Measurements from ENCODE around the gene P2RX3. TPM values are rescaled to one million over a fixed set of nuclear protein-coding genes. Genes with fewer than 3 reads are reported as not detected.
"Not testable (repeated sequence)": the region's sequence is repeated elsewhere in the genome, so short reads cannot be mapped to it uniquely, and the experiment has no call there.

P2RX3 gene
- not detected for total RNA-seq

DNA sequence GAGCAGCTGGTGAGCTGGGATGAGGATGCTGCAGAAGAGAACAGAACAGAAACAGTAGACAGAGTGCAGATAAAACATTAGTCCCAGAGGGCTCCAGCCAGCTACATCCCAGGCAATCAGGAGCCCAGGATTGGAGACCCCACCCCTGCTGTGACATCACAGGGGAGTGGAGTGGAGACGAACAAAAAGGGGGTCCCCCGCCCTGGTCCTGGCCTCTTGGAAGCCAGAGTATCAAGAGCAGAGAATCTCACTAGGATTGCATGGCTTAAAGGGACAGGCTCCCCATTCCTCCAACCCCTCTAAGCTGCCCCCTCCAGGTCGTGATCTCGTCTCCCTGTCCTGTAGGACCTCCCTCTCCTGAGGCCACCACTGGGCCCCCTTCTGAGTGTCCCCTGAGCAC, at the start of gene P2RX3:
Gene P2RX3 (plus strand): TSS at position 211 of the 400 bp plus-strand sequence. CDS start 199 bp downstream, outside the sequence.
- TF ChIP-seq POLR2A (IDR thresholded peaks at IDR 0.05; ENCODE audit: low read depth) (no peak), EP300 (IDR thresholded peaks at IDR 0.05) (no peak), POLR2AphosphoS5 (IDR thresholded peaks at IDR 0.05) (no peak)
- TF ChIP-seq, protein P1, sequence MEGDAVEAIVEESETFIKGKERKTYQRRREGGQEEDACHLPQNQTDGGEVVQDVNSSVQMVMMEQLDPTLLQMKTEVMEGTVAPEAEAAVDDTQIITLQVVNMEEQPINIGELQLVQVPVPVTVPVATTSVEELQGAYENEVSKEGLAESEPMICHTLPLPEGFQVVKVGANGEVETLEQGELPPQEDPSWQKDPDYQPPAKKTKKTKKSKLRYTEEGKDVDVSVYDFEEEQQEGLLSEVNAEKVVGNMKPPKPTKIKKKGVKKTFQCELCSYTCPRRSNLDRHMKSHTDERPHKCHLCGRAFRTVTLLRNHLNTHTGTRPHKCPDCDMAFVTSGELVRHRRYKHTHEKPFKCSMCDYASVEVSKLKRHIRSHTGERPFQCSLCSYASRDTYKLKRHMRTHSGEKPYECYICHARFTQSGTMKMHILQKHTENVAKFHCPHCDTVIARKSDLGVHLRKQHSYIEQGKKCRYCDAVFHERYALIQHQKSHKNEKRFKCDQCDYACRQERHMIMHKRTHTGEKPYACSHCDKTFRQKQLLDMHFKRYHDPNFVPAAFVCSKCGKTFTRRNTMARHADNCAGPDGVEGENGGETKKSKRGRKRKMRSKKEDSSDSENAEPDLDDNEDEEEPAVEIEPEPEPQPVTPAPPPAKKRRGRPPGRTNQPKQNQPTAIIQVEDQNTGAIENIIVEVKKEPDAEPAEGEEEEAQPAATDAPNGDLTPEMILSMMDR (IDR thresholded peaks at IDR 0.05) = no peak
- Histone ChIP-seq H3K27me3 (no peaks in the 10 kb centered on the region), H3K4me3 (no peak within 1 kb of the TSS), H3K27ac (replicated peaks in 1 of 4) (no peak within 1 kb of the TSS), H3K9me3 (no peaks in the 10 kb centered on the region), H3K4me1 (peaks cover 17 to 34% (median 31%) of the 10 kb centered on the region in 4 donors), H3K36me3 (peaks cover under 1 to 13% (median 7%) of the 10 kb centered on the region in 4 donors)
- intact Hi-C loops (cut with DNase I) = no loop called here
- no peak for DNase-seq (ENCODE audit: extremely low spot score)
- WGBS = 64% methylated on average over 4 of the region's 4 CpGs

DNA sequence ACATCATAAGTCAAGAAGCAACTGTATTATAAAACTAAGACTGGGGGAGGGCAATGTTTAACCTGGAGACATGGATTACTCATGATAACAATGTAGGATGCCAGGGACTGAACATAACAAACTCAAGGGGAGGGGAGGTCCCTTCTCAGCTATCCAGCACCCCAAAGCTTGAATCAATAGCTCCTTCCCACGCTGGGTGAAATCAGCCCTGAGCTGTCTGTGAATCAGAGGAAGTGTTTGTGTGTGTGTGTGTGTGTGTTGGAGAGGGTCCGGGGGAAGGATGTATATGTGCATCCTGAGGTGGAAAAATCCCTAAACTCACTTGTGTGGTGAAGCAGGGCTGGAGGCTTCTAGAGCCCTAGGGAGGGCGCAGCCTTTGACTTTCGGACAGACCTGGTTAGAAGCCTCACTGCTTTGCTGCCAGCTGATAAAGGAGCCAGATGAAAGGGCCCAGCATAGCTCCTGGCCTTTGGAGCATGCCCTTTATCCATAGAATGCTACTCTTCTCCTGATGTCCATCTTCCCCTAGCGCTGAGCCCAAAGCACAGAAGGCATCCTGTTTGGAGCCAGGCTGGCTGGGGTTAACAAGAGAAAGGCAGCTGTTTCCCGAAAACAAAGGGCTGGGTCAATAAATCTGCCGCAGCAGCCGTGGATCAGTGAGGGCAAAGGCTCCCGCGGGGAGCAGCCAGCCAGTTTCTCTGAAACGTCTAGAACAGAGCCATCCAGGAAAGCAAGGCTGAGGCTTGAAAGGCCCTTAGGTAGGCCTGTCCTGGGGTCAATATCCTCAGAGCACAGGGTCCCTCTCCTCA, 49.2 kb upstream of the P2RX3 start:
- no peak for DNase-seq (ENCODE audit: extremely low spot score)
- no peaks in the 10 kb centered on the region for H3K27me3 ChIP-seq
- H3K27ac ChIP-seq (replicated peaks in 1 of 4) = peak overlapping the region in 2 of 4 donors; percentile 14 to 17
- H3K9me3 ChIP-seq = no peaks in the 10 kb centered on the region
- 31% methylated on average over 9 of the region's 11 CpGs for WGBS
- peaks cover 0 to 12% (median 5%) of the 10 kb centered on the region in 4 donors for H3K4me1 ChIP-seq
- no peaks in the 10 kb centered on the region for H3K36me3 ChIP-seq
- no peak overlapping the region for H3K4me3 ChIP-seq
- intact Hi-C loops (cut with DNase I) = no loop called here
- TF ChIP-seq POLR2A (IDR thresholded peaks at IDR 0.05; ENCODE audit: low read depth) = no peak

DNA sequence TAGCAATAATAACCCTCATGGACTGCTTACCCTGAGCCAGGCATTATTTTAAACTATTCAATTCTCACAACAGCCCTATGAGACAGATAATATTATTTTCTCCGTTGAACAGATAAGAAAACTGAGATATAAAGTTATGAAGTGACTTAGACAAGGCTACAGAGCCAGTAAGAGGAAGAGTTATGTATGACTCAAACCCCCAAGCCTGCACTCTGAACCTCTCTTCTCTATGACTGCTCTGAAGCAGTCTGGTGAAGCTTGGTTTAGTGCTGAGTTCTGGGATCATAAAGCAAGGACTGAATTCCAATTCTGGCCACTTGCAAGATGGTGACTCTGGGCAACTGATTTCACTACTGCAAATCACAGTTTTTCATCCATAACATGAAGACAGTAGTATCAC, 47.9 kb upstream of the P2RX3 start:
- TF ChIP-seq, protein P1 (IDR thresholded peaks at IDR 0.05) = no peak
- TF ChIP-seq POLR2AphosphoS5 (IDR thresholded peaks at IDR 0.05) (no peak), EP300 (IDR thresholded peaks at IDR 0.05) (no peak), POLR2A (IDR thresholded peaks at IDR 0.05; ENCODE audit: low read depth) (no peak)
- no peak overlapping the region for H3K4me3 ChIP-seq
- WGBS = 75% methylated on average over 1 of the region's 1 CpG

DNA sequence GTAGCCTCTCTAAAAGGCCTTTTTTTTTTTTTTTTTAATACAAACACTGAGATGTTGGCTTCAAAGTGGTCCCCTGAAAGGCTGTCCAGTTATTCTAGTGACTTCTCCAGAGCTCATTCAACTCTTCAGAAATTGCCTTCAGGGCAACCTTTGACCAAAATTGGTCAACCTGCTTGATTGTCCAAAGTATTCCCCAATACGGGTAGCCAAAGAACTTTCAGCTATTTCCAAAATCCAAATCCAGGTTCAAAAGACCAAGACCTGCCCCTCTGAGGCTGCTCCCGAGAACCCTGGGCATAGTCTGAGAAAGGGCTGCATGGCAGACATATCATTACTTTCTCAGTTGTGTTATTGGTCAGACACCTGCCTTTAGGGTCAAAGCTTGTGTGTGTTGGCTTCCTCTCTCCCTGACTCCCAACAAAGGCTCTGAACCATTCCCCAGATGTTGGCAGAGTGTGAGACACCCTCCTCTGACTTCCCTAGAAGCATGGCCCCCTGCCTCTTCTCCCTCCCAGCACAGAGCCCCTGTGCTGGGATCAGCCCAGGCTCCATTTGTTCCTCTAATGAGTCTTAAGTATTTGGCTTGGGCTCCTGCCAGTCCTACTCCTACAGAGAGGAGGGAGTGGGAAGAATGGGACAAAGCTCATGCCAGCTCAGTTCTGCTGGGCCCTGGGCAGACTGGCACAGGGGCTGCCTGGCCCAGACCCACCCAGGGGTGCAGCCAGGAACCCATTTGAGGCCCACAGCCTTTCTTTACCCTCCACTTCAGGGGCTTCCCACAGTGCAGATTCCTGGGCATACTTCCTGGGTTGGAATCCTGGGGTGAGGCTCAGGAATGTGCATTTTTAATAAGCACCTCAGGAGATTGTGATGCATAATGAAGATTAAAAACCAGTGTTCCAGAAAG, 43.7 kb upstream of the P2RX3 start:
- H3K27ac ChIP-seq (replicated peaks in 1 of 4) = no peak overlapping the region
- peaks cover 4 to 11% (median 6%) of the 10 kb centered on the region in 4 donors for H3K9me3 ChIP-seq
- TF ChIP-seq POLR2AphosphoS5 (IDR thresholded peaks at IDR 0.05) = peak in 1 of 2 donors; percentile 9
- no peak for TF ChIP-seq POLR2A (IDR thresholded peaks at IDR 0.05; ENCODE audit: low read depth)
- no peak overlapping the region for H3K4me3 ChIP-seq
- H3K4me1 ChIP-seq = peaks cover 3 to 18% (median 12%) of the 10 kb centered on the region in 4 donors
- WGBS = 92% methylated on average over 1 of the region's 2 CpGs
- intact Hi-C loops (cut with DNase I) = no loop called here
- no peaks in the 10 kb centered on the region for H3K27me3 ChIP-seq
- H3K36me3 ChIP-seq = peaks cover 14 to 24% (median 20%) of the 10 kb centered on the region in 4 donors
- DNase-seq (ENCODE audit: extremely low spot score) = no peak

More for the DNA sequence above, 47.9 kb upstream of the P2RX3 start:
- peaks cover 3 to 24% (median 16%) of the 10 kb centered on the region in 4 donors for H3K4me1 ChIP-seq
- H3K36me3 ChIP-seq = no peaks in the 10 kb centered on the region
- H3K27ac ChIP-seq (replicated peaks in 1 of 4) = no peak overlapping the region
- no peaks in the 10 kb centered on the region for H3K27me3 ChIP-seq
- DNase-seq (ENCODE audit: extremely low spot score) = no peak
- H3K9me3 ChIP-seq = no peaks in the 10 kb centered on the region
- intact Hi-C loops (cut with DNase I) = no loop called here

DNA sequence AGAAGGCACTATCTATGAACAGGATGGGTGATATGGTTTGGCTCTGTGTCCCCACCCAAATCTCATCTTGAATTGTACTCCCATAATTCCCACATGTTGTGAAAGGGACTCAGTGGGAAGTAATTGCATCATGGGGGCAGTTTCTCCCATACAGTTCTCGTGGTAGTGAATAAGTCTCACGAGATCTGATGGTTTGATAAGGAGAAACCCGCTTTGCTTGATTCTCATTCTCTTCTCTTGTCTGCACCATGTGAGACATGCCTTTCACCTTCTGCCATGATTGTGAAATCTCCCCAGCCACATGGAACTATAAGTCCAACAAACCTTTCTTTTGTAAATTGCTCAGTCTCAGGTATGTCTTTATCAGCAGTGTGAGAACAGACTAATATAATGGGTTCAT, 41.9 kb upstream of the P2RX3 start:
- Histone ChIP-seq H3K4me1 (peaks cover 3 to 14% (median 12%) of the 10 kb centered on the region in 4 donors), H3K36me3 (peaks cover 31 to 41% (median 38%) of the 10 kb centered on the region in 4 donors), H3K9me3 (peaks cover 6 to 21% (median 16%) of the 10 kb centered on the region in 4 donors)
- intact Hi-C loops (cut with DNase I); H3K4me3 ChIP-seq; H3K27ac ChIP-seq (replicated peaks in 1 of 4); DNase-seq (ENCODE audit: extremely low spot score); H3K27me3 ChIP-seq: not testable (repeated sequence)
- 94% methylated on average over 3 of the region's 3 CpGs for WGBS
- TF ChIP-seq POLR2AphosphoS5 (IDR thresholded peaks at IDR 0.05) = peak in 1 of 2 donors; percentile 7

All from esophagus muscularis mucosa (tissue), 4 donors.